B cell (primary cell): ENCODE measurements around the gene DDX17. TPM values are rescaled to one million over a fixed set of nuclear protein-coding genes. Genes with fewer than 3 reads are reported as not detected.
A peak's percentile ranks its signal among the peaks of the same experiment; 100 is the strongest.

ENCODE experiments used
- ATAC-seq: fragments of 200-7000 bp; cut with Tn5 transposase; one replicate; pipeline ENCODE4 v1.10.0; 2021; ENCODE audit warnings: low read depth, mild to moderate bottlenecking, moderate number of reproducible peaks, moderate library complexity
- CTCF ChIA-PET: fragments of 350-600 bp; sonication (Branson Sonifier 250); formaldehyde crosslinking; loops from one replicate; lab custom pipeline; 2021; ENCODE audit warnings: antibody characterized with exemption, inconsistent platforms; lab: Charles Lee
- POLR2A ChIA-PET: fragments of 350-600 bp; sonication (Branson Sonifier 250); formaldehyde crosslinking; loops from one replicate; lab custom pipeline; 2021; ENCODE audit warnings: antibody characterized with exemption; lab: Charles Lee
- DNase-seq: peaks from one replicate; pipeline ENCODE4 v3.0.0; 2013
- H2AFZ ChIP-seq: 2 replicates; pipeline ENCODE4 v1.6.1; 2012; ENCODE audit warnings: mild to moderate bottlenecking, low read depth, low read length; ENCODE audit not compliant: insufficient read depth, poor library complexity, severe bottlenecking
- H3K27ac ChIP-seq, 2 donors: 1 replicate in 1 of 2; 2 replicates in 1 of 2; pipeline ENCODE4 v1.5.1; 2012 to 2013; ENCODE audit warnings: low read length in 2 of 2, mild to moderate bottlenecking in 2 of 2, moderate library complexity in 1 of 2
- H3K27me3 ChIP-seq, 4 experiments: fragments of 200-600 bp in 1 of 4; sonication (generic) in 1 of 4; replicated peaks in 1 of 4; 1 replicate in 2 of 4; 2 replicates in 2 of 4; pipeline versions ENCODE4 v1.6.1 to v1.7.0; 2013 to 2016; ENCODE audit warnings: low read length in 3 of 4, mild to moderate bottlenecking in 2 of 4, mixed read lengths in 1 of 4, moderate library complexity in 1 of 4; ENCODE audit not compliant: insufficient read depth in 4 of 4, control insufficient read depth in 3 of 4; ENCODE audit errors: control extremely low read depth in 1 of 4
- H3K36me3 ChIP-seq, 2 experiments: replicated peaks in 1 of 2; 1 replicate in 1 of 2; 2 replicates in 1 of 2; pipeline versions ENCODE4 v1.6.1 to v1.7.1; 2013; ENCODE audit warnings: low read length in 1 of 2; ENCODE audit not compliant: insufficient read depth in 2 of 2, control insufficient read depth in 1 of 2; ENCODE audit errors: control extremely low read depth in 1 of 2, extremely low read depth in 1 of 2
- H3K4me1 ChIP-seq, 2 donors: fragments of 200-600 bp in 1 of 2; sonication (generic) in 1 of 2; 1 replicate in 1 of 2; 2 replicates in 1 of 2; pipeline versions ENCODE4 v1.5.1 to v1.6.1; 2013 to 2017; ENCODE audit warnings: low read length in 2 of 2; ENCODE audit not compliant: control insufficient read depth in 2 of 2, insufficient read depth in 2 of 2
- H3K4me2 ChIP-seq: replicated peaks from 2 replicates; pipeline ENCODE3; 2012; ENCODE audit warnings: mild to moderate bottlenecking, low read depth, low read length; ENCODE audit not compliant: poor library complexity, severe bottlenecking
- H3K4me3 ChIP-seq, 5 experiments: fragments of 200-600 bp in 1 of 5; sonication (generic) in 1 of 5; 1 replicate in 3 of 5; 2 replicates in 2 of 5; pipeline versions ENCODE4 v1.5.1 to v1.7.0; 2011 to 2016; ENCODE audit warnings: low read length in 4 of 5, mild to moderate bottlenecking in 4 of 5, low read depth in 2 of 5, control low read depth in 1 of 5, moderate library complexity in 1 of 5; ENCODE audit not compliant: insufficient read depth in 1 of 5; ENCODE audit errors: control extremely low read depth in 1 of 5, extremely low read depth in 1 of 5
- H3K79me2 ChIP-seq: fragments of 200-600 bp; sonication (generic); one replicate; pipeline ENCODE4 v1.6.0; 2016; ENCODE audit warnings: low read length; ENCODE audit not compliant: control insufficient read depth, insufficient read depth
- H3K9ac ChIP-seq: fragments of 200-600 bp; sonication (generic); 2 replicates; pipeline ENCODE4 v1.6.1; 2017; ENCODE audit warnings: mild to moderate bottlenecking, low read length, moderate library complexity
- H3K9me3 ChIP-seq, 3 donors: one replicate each; pipeline versions ENCODE4 v1.6.1 to v1.7.1; 2013; ENCODE audit warnings: low read length in 2 of 3; ENCODE audit not compliant: control insufficient read depth in 2 of 3, insufficient read depth in 1 of 3; ENCODE audit errors: control extremely low read depth in 1 of 3
- H4K20me1 ChIP-seq: 2 replicates; pipeline ENCODE4 v1.6.0; 2012; ENCODE audit warnings: mild to moderate bottlenecking, low read length; ENCODE audit not compliant: insufficient read depth, control insufficient read depth, poor library complexity, severe bottlenecking
- H3K27ac Mint-ChIP-seq: one replicate; pipeline ENCODE4 v1.8.0; 2021; ENCODE audit warnings: mixed read lengths
- H3K27me3 Mint-ChIP-seq: one replicate; pipeline ENCODE4 v1.8.0; 2021; ENCODE audit warnings: mixed read lengths
- H3K4me1 Mint-ChIP-seq: one replicate; pipeline ENCODE4 v1.8.0; 2021; ENCODE audit warnings: mixed read lengths
- H3K4me3 Mint-ChIP-seq: one replicate; pipeline ENCODE4 v1.8.0; 2021; ENCODE audit warnings: mixed read lengths
- H3K9me3 Mint-ChIP-seq: one replicate; pipeline ENCODE4 v1.8.0; 2022; ENCODE audit warnings: mixed read lengths; ENCODE audit not compliant: insufficient read depth
- CTCF ChIP-seq: fragments of 200-600 bp; IDR thresholded peaks from one replicate; pipeline ENCODE4 v1.8.0; 2022; ENCODE audit warnings: antibody characterized with exemption, mild to moderate bottlenecking
- EZH2 ChIP-seq: IDR thresholded peaks from 2 replicates; pipeline ENCODE4 v1.6.1; 2012; ENCODE audit warnings: borderline replicate concordance, low read depth, mild to moderate bottlenecking, moderate library complexity, low read length; ENCODE audit not compliant: insufficient read depth, poor library complexity, severe bottlenecking
- WGBS: methylation state at CpG from one replicate; pipeline ENCODE4 v1.1.5; 2013; ENCODE audit warnings: missing lambda C conversion rate; ENCODE audit not compliant: insufficient coverage; 5-methylcytosine and 5-hydroxymethylcytosine counted together
- intact Hi-C: fragments of 100-400 bp; cut with micrococcal nuclease; formaldehyde crosslinking; loops from one replicate; pipeline ENCODE4 v1.10.0; 2022
- polyA plus RNA-seq: library from polyadenylated mRNA; depleted of rRNA; stranded (reverse); fragments of >200 nt; gene quantifications from 2 replicates; pipeline ENCODE4 v1.2.3, GENCODE V29; 2012
- total RNA-seq, 2 donors: library from RNA; stranded (reverse); fragments of 120-200 nt in 1 of 2; gene quantifications; 1 replicate in 1 of 2; 2 replicates in 1 of 2; pipeline versions ENCODE4 v1.2.3 to v1.2.4, GENCODE V29; 2013 to 2022

Gene DDX17
- total and polyA plus RNA-seq, 2 donors (not counting 1 experiment from before 2014, with no cell fraction given), result 754 to 936 TPM

GRCh38 chr22:38504731-38505540 lies 1.2 kb downstream of the DDX17 start:
- no peak for ATAC-seq
- Histone ChIP-seq H3K36me3 (peaks cover 0 to 41% of the 10 kb centered on the region in 2 experiments), H3K27ac (peak overlapping the region; percentile 98), H3K4me2 (peak overlapping the region; percentile 91), H3K9me3 (peaks cover 0 to 9% (median 0%) of the 10 kb centered on the region in 3 donors), H3K27me3 (no peaks in the 10 kb centered on the region), H3K4me1 (peaks cover 39 to 43% of the 10 kb centered on the region in 2 donors), H3K9ac (peak overlapping the region; percentile 99), H2AFZ (peak overlapping the region; percentile 80), H3K79me2 (peaks cover 84% of the 10 kb centered on the region), H3K4me3 (peak overlapping the region; percentile 78 to 99 (median 93)), H4K20me1 (peaks cover 20% of the 10 kb centered on the region)
- peak overlapping the region; percentile 99 for H3K4me3 Mint-ChIP-seq
- 3% methylated on average over 20 of the region's 35 CpGs for WGBS
- TF ChIP-seq EZH2 (no peak), CTCF (no peak)
- POLR2A ChIA-PET, result no interaction called here
- peak overlapping the region; percentile 91 for H3K27ac Mint-ChIP-seq
- peak; percentile 78 for DNase-seq
- CTCF ChIA-PET, result no interaction called here
- H3K4me1 Mint-ChIP-seq, result peaks cover 56% of the 10 kb centered on the region
- intact Hi-C loops, result loop anchor here (5.0 to 10.0 kb wide), 4 partner anchors 150 to 900 kb away; partner anchors contain the start of genes CBY1, CSNK1E, FAM227A and GGA1
- H3K27me3 Mint-ChIP-seq, result no peaks in the 10 kb centered on the region
- H3K9me3 Mint-ChIP-seq, result no peaks in the 10 kb centered on the region
